ENCODE measurements around the gene YPEL1. TPM values are rescaled to one million over a fixed set of nuclear protein-coding genes. Genes with fewer than 3 reads are reported as not detected.

Gene YPEL1
- total RNA-seq, 2 donors from 2014 or later: 2.9 to 16.2 TPM

GRCh38 chr22:21764038-21764804, 28.6 kb upstream of the YPEL1 start:
- Histone ChIP-seq H3K36me3 (peaks cover 3 to 5% of the 10 kb centered on the region in 2 donors), H3K9me3 (no peaks in the 10 kb centered on the region), H3K4me1 (replicated peaks) (no peaks in the 10 kb centered on the region), H3K4me3 (no peak overlapping the region), H3K27ac (no peak overlapping the region), H3K27me3 (replicated peaks; ENCODE audit: insufficient read depth) (no peaks in the 10 kb centered on the region)
- TF ChIP-seq POLR2A (IDR thresholded peaks at IDR 0.05) (no peak), CTCF (IDR thresholded peaks at IDR 0.05) (no peak), POLR2AphosphoS5 (IDR thresholded peaks at IDR 0.05) (no peak)
- WGBS: 86% methylated on average over 9 of the region's 9 CpGs
- intact Hi-C loops (cut with DNase I): no loop called here
- no peak for DNase-seq (ENCODE audit: low spot score)

GRCh38 chr22:21762712-21763581, 27.4 kb upstream of the YPEL1 start:
- no peak for DNase-seq (ENCODE audit: low spot score)
- Histone ChIP-seq H3K27me3 (replicated peaks; ENCODE audit: insufficient read depth) (no peaks in the 10 kb centered on the region), H3K4me1 (replicated peaks) (no peaks in the 10 kb centered on the region), H3K4me3 (no peak overlapping the region), H3K27ac (no peak overlapping the region), H3K36me3 (peaks cover 0 to 5% of the 10 kb centered on the region in 2 donors), H3K9me3 (no peaks in the 10 kb centered on the region)
- intact Hi-C loops (cut with DNase I): no loop called here
- 70% methylated on average over 13 of the region's 13 CpGs for WGBS
- TF ChIP-seq POLR2AphosphoS5 (IDR thresholded peaks at IDR 0.05) (no peak), POLR2A (IDR thresholded peaks at IDR 0.05) (no peak), CTCF (IDR thresholded peaks at IDR 0.05) (no peak)

GRCh38 chr22:21761994-21762680, 26.5 kb upstream of the YPEL1 start:
- Histone ChIP-seq H3K27ac (no peak overlapping the region), H3K27me3 (replicated peaks; ENCODE audit: insufficient read depth) (no peaks in the 10 kb centered on the region), H3K9me3 (no peaks in the 10 kb centered on the region), H3K4me1 (replicated peaks) (no peaks in the 10 kb centered on the region), H3K36me3 (peaks cover 0 to under 1% of the 10 kb centered on the region in 2 donors), H3K4me3 (no peak overlapping the region)
- TF ChIP-seq CTCF (IDR thresholded peaks at IDR 0.05) (no peak), POLR2AphosphoS5 (IDR thresholded peaks at IDR 0.05) (no peak), POLR2A (IDR thresholded peaks at IDR 0.05) (no peak)
- intact Hi-C loops (cut with DNase I): no loop called here
- no peak for DNase-seq (ENCODE audit: low spot score)
- WGBS: 92% methylated on average over 15 of the region's 15 CpGs

GRCh38 chr22:21761086-21761485, 25.5 kb upstream of the YPEL1 start:
- WGBS: 86% methylated on average over 2 of the region's 2 CpGs
- TF ChIP-seq POLR2A (IDR thresholded peaks at IDR 0.05) (no peak), POLR2AphosphoS5 (IDR thresholded peaks at IDR 0.05) (no peak), CTCF (IDR thresholded peaks at IDR 0.05) (no peak)
- intact Hi-C loops (cut with DNase I): no loop called here

More at GRCh38 chr22:21761086-21761485, 25.5 kb upstream of the YPEL1 start:
- no peaks in the 10 kb centered on the region for H3K36me3 ChIP-seq
- no peaks in the 10 kb centered on the region for H3K9me3 ChIP-seq
- no peaks in the 10 kb centered on the region for H3K27me3 ChIP-seq (replicated peaks; ENCODE audit: insufficient read depth)
- H3K27ac ChIP-seq: no peak overlapping the region
- H3K4me3 ChIP-seq: no peak overlapping the region
- DNase-seq (ENCODE audit: low spot score): no peak
- H3K4me1 ChIP-seq (replicated peaks): no peaks in the 10 kb centered on the region
